Transverse colon (tissue), 3 donors: ENCODE results near the gene CHST3.

ENCODE experiments used
- POLR2A ChIP-seq: fragments of 450-650 bp; IDR thresholded peaks from one replicate; pipeline ENCODE4 v1.6.1; 2016; ENCODE audit warnings: antibody characterized with exemption, mild to moderate bottlenecking, moderate library complexity
- TF ChIP-seq, protein P1 (sequence below), 5 experiments: fragments of 200-600 bp in 3 of 5; fragments of 450-650 bp in 2 of 5; sonication (generic) in 3 of 5; IDR thresholded peaks; 1 replicate in 2 of 5; 2 replicates in 3 of 5; pipeline ENCODE4 v1.5.1; 2016 to 2017; ENCODE audit warnings: antibody characterized with exemption in 5 of 5, inconsistent platforms in 3 of 5, mild to moderate bottlenecking in 2 of 5, moderate library complexity in 1 of 5

- TF ChIP-seq, protein P1, sequence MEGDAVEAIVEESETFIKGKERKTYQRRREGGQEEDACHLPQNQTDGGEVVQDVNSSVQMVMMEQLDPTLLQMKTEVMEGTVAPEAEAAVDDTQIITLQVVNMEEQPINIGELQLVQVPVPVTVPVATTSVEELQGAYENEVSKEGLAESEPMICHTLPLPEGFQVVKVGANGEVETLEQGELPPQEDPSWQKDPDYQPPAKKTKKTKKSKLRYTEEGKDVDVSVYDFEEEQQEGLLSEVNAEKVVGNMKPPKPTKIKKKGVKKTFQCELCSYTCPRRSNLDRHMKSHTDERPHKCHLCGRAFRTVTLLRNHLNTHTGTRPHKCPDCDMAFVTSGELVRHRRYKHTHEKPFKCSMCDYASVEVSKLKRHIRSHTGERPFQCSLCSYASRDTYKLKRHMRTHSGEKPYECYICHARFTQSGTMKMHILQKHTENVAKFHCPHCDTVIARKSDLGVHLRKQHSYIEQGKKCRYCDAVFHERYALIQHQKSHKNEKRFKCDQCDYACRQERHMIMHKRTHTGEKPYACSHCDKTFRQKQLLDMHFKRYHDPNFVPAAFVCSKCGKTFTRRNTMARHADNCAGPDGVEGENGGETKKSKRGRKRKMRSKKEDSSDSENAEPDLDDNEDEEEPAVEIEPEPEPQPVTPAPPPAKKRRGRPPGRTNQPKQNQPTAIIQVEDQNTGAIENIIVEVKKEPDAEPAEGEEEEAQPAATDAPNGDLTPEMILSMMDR (IDR thresholded peaks at IDR 0.05) = no peak
- no peak for TF ChIP-seq POLR2A
Observed at GRCh38 chr10:72012796-72013195, 48.6 kb downstream of the CHST3 start.
